ENCODE measurements around the gene RBBP5. TPM values are rescaled to one million over a fixed set of nuclear protein-coding genes. Genes with fewer than 3 reads are reported as not detected.

RBBP5 gene
- total and polyA plus RNA-seq, 2 of the 4 experiments (the other 2 are of a cell fraction) = 7.3 to 37.5 TPM

DNA sequence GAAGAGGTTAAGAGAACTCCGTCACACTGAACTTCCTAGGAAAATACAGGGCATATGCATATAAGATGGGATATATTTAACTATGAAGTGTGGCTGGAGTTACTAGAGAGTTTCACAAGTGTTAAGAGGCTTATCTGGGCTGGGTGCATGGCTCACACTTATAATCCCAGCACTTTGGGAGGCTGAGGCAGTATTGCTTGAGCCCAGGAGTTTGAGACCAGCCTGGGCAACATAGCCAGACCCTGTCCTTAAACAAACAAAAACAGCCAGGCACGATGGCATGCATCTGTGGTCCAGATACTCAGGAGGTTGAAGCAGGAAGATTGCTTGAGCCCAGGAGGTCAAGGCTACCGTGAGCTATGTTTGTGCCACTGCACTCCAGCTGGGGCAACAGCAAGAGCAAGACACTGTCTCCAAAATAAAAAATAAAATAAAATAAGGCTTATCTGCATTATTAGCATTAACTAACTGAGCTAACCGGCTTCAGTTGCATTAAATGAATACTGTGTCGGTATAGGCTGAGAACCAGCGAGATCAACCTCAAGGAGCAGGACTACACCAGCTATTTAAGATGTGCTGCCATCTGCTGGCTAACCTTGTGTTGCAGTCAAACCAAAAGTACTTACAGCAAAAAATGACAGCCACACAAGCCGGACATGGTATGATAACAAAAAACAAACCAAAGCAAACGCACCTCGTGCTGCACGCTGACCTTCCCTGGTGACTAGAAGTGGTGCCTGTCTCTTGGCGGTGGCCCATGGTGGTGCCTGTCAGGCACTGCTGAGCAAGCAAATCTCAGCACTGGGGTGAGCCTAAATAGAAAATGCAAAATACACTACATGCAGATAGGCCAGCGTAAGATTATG, 19.7 kb upstream of the RBBP5 start:
- H2BK5ac ChIP-seq (ENCODE audit: low read depth, low read length, poor library complexity, severe bottlenecking) = no peak overlapping the region
- DNase-seq (peak; percentile 86), ATAC-seq (ENCODE audit: low read depth) (peak; percentile 79)
- H4K91ac ChIP-seq (ENCODE audit: insufficient read depth, low read depth, low read length) = no peak overlapping the region
- peak overlapping the region; percentile 78 for H2AFZ ChIP-seq (replicated peaks; ENCODE audit: low read length, poor library complexity)
- POLR2A ChIA-PET (ENCODE audit: unreplicated experiment) = no interaction called here
- no peak overlapping the region for H2BK20ac ChIP-seq (ENCODE audit: low read depth, low read length)
- 20% methylated on average over 1 of the region's 12 CpGs; no CpG with 5 or more reads in 1 of the 2 experiments for WGBS, 2 experiments (ENCODE audit: extremely low coverage in 2 of 2, insufficient read length in 1 of 2)
- H3K4me3 ChIP-seq (ENCODE audit: insufficient read depth, low read depth, low read length) = no peak overlapping the region
- no peak overlapping the region for H2BK15ac ChIP-seq (ENCODE audit: low read depth, low read length)
- H3K18ac ChIP-seq (ENCODE audit: low read depth, low read length) = no peak overlapping the region
- in situ Hi-C loops (cut with MboI; ENCODE audit: low sequenced_read_pairs) = no loop called here
- no peak overlapping the region for H3K23ac ChIP-seq (ENCODE audit: low read depth, low read length)
- peaks cover 16% of the 10 kb centered on the region for H3K4me1 ChIP-seq (ENCODE audit: control insufficient read depth, insufficient read depth, low read length)
- no peaks in the 10 kb centered on the region for H3K9me3 ChIP-seq (ENCODE audit: control insufficient read depth, insufficient read depth, low read length)
- no TSS peak for BruUV-seq (replicated peaks)
- peak overlapping the region; percentile 26; the same call in 1 of the 2 replicates for H3K4ac ChIP-seq (ENCODE audit: low read depth, low read length)
- no peak overlapping the region for H4K5ac ChIP-seq (ENCODE audit: low read depth, low read length)
- peaks cover 12% of the 10 kb centered on the region; the same call in 1 of the 2 replicates for H3K9me1 ChIP-seq (ENCODE audit: insufficient read depth, low read length)
- TF ChIP-seq RAD21 (IDR thresholded peaks at IDR 0.05; ENCODE audit: low read length) (peak; percentile 71), CHD1 (IDR thresholded peaks at IDR 0.05; ENCODE audit: low read depth, low read length) (no peak), SMC3 (IDR thresholded peaks at IDR 0.05; ENCODE audit: low read depth, low read length) (peak; percentile 58), RFX5 (IDR thresholded peaks at IDR 0.05; ENCODE audit: low read depth, low read length) (no peak), MXI1 (IDR thresholded peaks at IDR 0.05; ENCODE audit: borderline replicate concordance, low read depth, low read length) (no peak), MAFK (IDR thresholded peaks at IDR 0.05; ENCODE audit: low read depth, low read length) (peak; percentile 62; the same call in 1 of the 2 replicates), FOS (IDR thresholded peaks at IDR 0.05; ENCODE audit: low read depth, low read length) (no peak)
- TF ChIP-seq, protein P1, sequence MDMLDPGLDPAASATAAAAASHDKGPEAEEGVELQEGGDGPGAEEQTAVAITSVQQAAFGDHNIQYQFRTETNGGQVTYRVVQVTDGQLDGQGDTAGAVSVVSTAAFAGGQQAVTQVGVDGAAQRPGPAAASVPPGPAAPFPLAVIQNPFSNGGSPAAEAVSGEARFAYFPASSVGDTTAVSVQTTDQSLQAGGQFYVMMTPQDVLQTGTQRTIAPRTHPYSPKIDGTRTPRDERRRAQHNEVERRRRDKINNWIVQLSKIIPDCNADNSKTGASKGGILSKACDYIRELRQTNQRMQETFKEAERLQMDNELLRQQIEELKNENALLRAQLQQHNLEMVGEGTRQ (IDR thresholded peaks at IDR 0.05; ENCODE audit: low read depth, low read length) = no peak
- TF ChIP-seq, protein P2, sequence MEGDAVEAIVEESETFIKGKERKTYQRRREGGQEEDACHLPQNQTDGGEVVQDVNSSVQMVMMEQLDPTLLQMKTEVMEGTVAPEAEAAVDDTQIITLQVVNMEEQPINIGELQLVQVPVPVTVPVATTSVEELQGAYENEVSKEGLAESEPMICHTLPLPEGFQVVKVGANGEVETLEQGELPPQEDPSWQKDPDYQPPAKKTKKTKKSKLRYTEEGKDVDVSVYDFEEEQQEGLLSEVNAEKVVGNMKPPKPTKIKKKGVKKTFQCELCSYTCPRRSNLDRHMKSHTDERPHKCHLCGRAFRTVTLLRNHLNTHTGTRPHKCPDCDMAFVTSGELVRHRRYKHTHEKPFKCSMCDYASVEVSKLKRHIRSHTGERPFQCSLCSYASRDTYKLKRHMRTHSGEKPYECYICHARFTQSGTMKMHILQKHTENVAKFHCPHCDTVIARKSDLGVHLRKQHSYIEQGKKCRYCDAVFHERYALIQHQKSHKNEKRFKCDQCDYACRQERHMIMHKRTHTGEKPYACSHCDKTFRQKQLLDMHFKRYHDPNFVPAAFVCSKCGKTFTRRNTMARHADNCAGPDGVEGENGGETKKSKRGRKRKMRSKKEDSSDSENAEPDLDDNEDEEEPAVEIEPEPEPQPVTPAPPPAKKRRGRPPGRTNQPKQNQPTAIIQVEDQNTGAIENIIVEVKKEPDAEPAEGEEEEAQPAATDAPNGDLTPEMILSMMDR (conservative IDR thresholded peaks at IDR 0.05; ENCODE audit: low read depth, low read length) = peak; percentile 73
- H3K4me2 ChIP-seq (ENCODE audit: low read depth, low read length) = peak overlapping the region; percentile 87
- CTCF ChIA-PET = interaction anchor here (0.7 to 1.9 kb wide), 12 partner anchors 9 to 185 kb away, joined by 3 to 14 read pairs (median 4); partner anchors contain the start of gene RBBP5
- dilution Hi-C loops (cut with HindIII; ENCODE audit: low sequenced_read_pairs, unreplicated experiment) = no loop called here
- no peaks in the 10 kb centered on the region for H3K27me3 ChIP-seq (ENCODE audit: control insufficient read depth, insufficient read depth, low read length)
- no peak overlapping the region for H2AK9ac ChIP-seq (replicated peaks; ENCODE audit: low read depth, low read length, poor library complexity)
- no peak overlapping the region for H3K56ac ChIP-seq (ENCODE audit: extremely low read depth, insufficient read depth, low read length)
- no peaks in the 10 kb centered on the region for H3K36me3 ChIP-seq (ENCODE audit: control insufficient read depth, insufficient read depth, low read length)
- H3K14ac ChIP-seq (replicated peaks; ENCODE audit: low read depth, low read length) = no peak overlapping the region
- peak overlapping the region; percentile 3 for H2AK5ac ChIP-seq (ENCODE audit: low read depth, low read length)
- H2BK120ac ChIP-seq (ENCODE audit: low read depth, low read length) = no peak overlapping the region
- no peaks in the 10 kb centered on the region for H4K20me1 ChIP-seq (ENCODE audit: insufficient read depth, low read length)
- intact Hi-C loops (cut with micrococcal nuclease) = loop anchor here (1.0 to 5.0 kb wide), 5 partner anchors 19 to 152 kb away; partner anchors contain the start of genes DSTYK and TMCC2
- H3K79me1 ChIP-seq (ENCODE audit: low read depth in 1 of 2, low read length in 2 of 2) = peaks cover 0 to 3% of the 10 kb centered on the region in 2 experiments; a peak in 1 of 4 replicates
- no peak overlapping the region for H4K8ac ChIP-seq (ENCODE audit: low read depth in 2 of 2, low read length in 2 of 2)
- H3K9ac ChIP-seq (ENCODE audit: low read depth, low read length) = no peak overlapping the region
- no peak overlapping the region for H3K27ac ChIP-seq (ENCODE audit: insufficient read depth, low read length)

Measured in IMR-90 (cell line).